Glutamatergic neuron (in vitro differentiated cells): ENCODE data around the gene RPAP2. TPM values are rescaled to one million over a fixed set of nuclear protein-coding genes. Genes with fewer than 3 reads are reported as not detected.
A peak's percentile ranks its signal among the peaks of the same experiment; 100 is the strongest.

ENCODE experiments used
- DNase-seq: peaks from one replicate; pipeline ENCODE4 v3.0.0; 2022
- H3K27ac Mint-ChIP-seq: one replicate; pipeline ENCODE4 v1.8.0; 2020; ENCODE audit warnings: mild to moderate bottlenecking, mixed read lengths, inconsistent platforms; ENCODE audit not compliant: unreplicated experiment
- H3K27me3 Mint-ChIP-seq: one replicate; pipeline ENCODE4 v1.8.0; 2020; ENCODE audit warnings: mild to moderate bottlenecking, moderate library complexity, mixed read lengths, inconsistent platforms; ENCODE audit not compliant: unreplicated experiment
- H3K36me3 Mint-ChIP-seq: one replicate; pipeline ENCODE4 v1.8.0; 2020; ENCODE audit warnings: mild to moderate bottlenecking, mixed read lengths, inconsistent platforms; ENCODE audit not compliant: unreplicated experiment
- H3K4me1 Mint-ChIP-seq: one replicate; pipeline ENCODE4 v1.8.0; 2020; ENCODE audit warnings: mild to moderate bottlenecking, low read depth, mixed read lengths, inconsistent platforms; ENCODE audit not compliant: unreplicated experiment
- H3K4me3 Mint-ChIP-seq: one replicate; pipeline ENCODE4 v1.8.0; 2020; ENCODE audit warnings: mild to moderate bottlenecking, mixed read lengths, inconsistent platforms; ENCODE audit not compliant: unreplicated experiment
- H3K9me3 Mint-ChIP-seq: one replicate; pipeline ENCODE4 v1.8.0; 2020; ENCODE audit warnings: mild to moderate bottlenecking, moderate library complexity, mixed read lengths, inconsistent platforms; ENCODE audit not compliant: unreplicated experiment
- CTCF ChIP-seq: fragments of 200-600 bp; sonication (generic); IDR thresholded peaks from one replicate; pipeline ENCODE4 v1.5.0; 2021; ENCODE audit not compliant: partially characterized antibody, unreplicated experiment
- total RNA-seq: library from RNA; stranded (reverse); fragmentation: NEBNext Ultra II Directional; extraction: Animal tissue kit (Norgen Biotek cat#: 25700); gene quantifications from one replicate; pipeline ENCODE4 v1.2.1, GENCODE V29; 2021; ENCODE audit not compliant: unreplicated experiment

RPAP2 gene
- total RNA-seq, 1 donor from 2014 or later = 26.4 TPM

- peaks cover 6% of the 10 kb centered on the region for H3K4me1 Mint-ChIP-seq
- no peak for DNase-seq
- H3K36me3 Mint-ChIP-seq = no peaks in the 10 kb centered on the region
- peak overlapping the region; percentile 86 for H3K27ac Mint-ChIP-seq
- no peak overlapping the region for H3K4me3 Mint-ChIP-seq
- no peaks in the 10 kb centered on the region for H3K27me3 Mint-ChIP-seq
- no peak for TF ChIP-seq CTCF
- H3K9me3 Mint-ChIP-seq = peaks cover 3% of the 10 kb centered on the region
Observed at GRCh38 chr1:92442351-92442750, 143.5 kb downstream of the RPAP2 start.

DNA sequence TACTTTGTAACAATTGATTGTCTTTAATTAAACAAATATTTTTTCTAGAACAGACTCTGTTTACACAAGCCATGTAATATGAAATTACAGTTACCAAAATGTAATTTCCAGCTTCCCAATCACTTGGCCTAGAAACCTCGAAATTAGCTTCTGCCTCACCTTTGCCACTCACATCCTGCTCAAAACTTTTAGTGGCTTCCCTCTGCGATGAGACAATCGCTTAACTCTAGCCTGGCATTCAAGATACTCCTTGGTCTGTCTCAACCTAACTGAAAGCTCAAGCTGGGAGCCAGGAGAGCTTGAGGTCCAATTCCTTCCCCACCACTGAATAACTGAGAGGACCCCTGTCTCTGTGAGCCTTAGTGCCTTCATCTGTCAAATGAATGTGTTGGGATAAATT is 145.0 kb downstream of the RPAP2 start:
- peaks cover 6% of the 10 kb centered on the region for H3K4me1 Mint-ChIP-seq
- no peaks in the 10 kb centered on the region for H3K27me3 Mint-ChIP-seq
- H3K36me3 Mint-ChIP-seq = no peaks in the 10 kb centered on the region
- H3K9me3 Mint-ChIP-seq = peaks cover 3% of the 10 kb centered on the region
- H3K4me3 Mint-ChIP-seq = no peak overlapping the region
- TF ChIP-seq CTCF = no peak
- no peak overlapping the region for H3K27ac Mint-ChIP-seq
- DNase-seq = no peak

DNA sequence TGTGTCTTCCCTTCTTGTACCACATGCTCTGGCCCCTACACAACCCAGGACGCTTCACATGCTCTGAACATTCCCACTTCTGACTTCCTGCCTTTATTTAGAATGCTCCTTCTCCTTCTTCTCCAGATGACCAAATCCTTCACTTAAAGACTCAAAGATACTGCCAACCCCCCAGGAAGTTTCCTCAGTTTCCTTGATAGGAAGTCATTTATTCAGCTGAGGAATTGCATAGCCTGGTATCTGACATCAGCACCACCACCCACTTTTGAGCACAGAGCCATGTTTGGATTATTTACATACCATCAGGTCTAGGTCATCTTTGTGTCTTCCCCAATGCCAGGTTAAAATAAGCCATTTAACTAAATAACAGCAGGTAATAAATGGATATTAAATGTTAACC is 145.5 kb downstream of the RPAP2 start:
- no peak for TF ChIP-seq CTCF
- DNase-seq = no peak
- Mint-ChIP-seq H3K27ac (no peak overlapping the region), H3K27me3 (no peaks in the 10 kb centered on the region), H3K9me3 (peaks cover 3% of the 10 kb centered on the region), H3K4me1 (peaks cover 6% of the 10 kb centered on the region), H3K4me3 (no peak overlapping the region), H3K36me3 (no peaks in the 10 kb centered on the region)

DNA sequence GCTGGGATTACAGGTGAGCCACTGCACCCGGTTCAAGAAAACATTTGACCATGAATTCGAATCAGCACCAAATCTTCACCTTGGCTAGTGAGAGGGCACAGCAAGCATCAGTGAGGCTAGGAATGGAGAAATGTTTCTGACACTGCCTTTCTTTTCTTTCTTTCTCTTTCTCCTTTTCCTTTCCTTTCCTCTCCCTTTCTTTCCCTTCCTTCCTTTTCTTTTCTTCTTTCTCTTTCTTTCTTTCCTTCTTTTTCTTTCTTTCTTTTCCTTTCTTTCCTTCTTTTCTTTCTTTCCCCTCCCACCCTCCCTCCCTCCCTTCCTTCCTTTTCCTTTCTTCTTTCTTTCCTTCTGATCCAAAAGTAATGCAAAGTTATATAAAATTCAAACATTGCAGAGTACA is 147.0 kb downstream of the RPAP2 start:
- Mint-ChIP-seq H3K9me3 (peaks cover 3% of the 10 kb centered on the region), H3K27me3 (no peaks in the 10 kb centered on the region), H3K27ac (no peak overlapping the region), H3K36me3 (no peaks in the 10 kb centered on the region), H3K4me3 (no peak overlapping the region), H3K4me1 (peaks cover 6% of the 10 kb centered on the region)
- TF ChIP-seq CTCF = no peak
- DNase-seq = no peak

- TF ChIP-seq CTCF = no peak
- Mint-ChIP-seq H3K27ac (no peak overlapping the region), H3K27me3 (no peaks in the 10 kb centered on the region), H3K4me3 (no peak overlapping the region), H3K4me1 (peaks cover 4% of the 10 kb centered on the region), H3K36me3 (no peaks in the 10 kb centered on the region), H3K9me3 (peaks cover 3% of the 10 kb centered on the region)
- DNase-seq = no peak
Observed at GRCh38 chr1:92446546-92446945, 147.7 kb downstream of the RPAP2 start.
